SH-SY5Y (cell line): ENCODE results near the gene KRTAP4-8.

Experiments used
- GATA2 ChIP-seq: IDR thresholded peaks from 2 replicates; pipeline ENCODE4 v1.6.1; 2011; ENCODE audit warnings: mild to moderate bottlenecking, low read depth, low read length
- GATA3 ChIP-seq: IDR thresholded peaks from 2 replicates; pipeline ENCODE4 v1.6.1; 2011; ENCODE audit warnings: low read depth, mild to moderate bottlenecking, low read length, moderate library complexity

DNA sequence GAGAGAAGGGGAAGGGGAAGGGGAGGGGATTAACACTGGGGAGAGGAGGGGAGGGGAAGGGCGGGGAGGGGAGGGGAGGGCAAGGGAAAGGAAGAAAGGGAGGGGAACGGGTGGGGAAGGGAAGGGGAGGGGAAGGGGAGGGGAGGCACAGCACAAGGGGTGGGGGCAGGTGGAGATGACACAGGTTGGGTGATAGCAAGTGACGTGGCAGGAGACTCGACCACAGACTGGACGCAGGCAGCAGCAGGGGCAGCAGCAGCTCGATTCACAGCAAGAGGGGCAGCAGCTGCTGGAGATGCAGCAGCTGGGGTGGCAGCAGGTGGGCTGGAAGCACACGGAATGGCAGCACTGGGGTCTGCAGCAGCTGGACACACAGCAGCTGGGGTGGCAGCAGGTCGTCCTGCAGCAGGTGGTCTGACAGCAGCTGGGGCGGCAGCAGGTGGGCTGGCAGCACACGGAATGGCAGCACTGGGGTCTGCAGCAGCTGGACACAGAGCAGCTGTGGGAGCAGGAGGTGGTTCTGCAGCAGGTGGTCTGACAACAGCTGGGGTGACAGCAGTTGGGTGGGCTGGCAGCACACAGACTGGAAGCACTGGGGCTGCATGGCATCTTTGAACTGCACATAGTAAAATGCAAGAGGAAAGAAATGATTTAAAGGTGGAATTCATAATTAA is 3.8 kb upstream of the KRTAP4-8 start, which contains the start of gene KRTAP4-16:
- no peak for TF ChIP-seq GATA2
- no peak for TF ChIP-seq GATA3
